Neural crest cell (in vitro differentiated cells): ENCODE data around the gene SLC37A3. TPM values are rescaled to one million over a fixed set of nuclear protein-coding genes. Genes with fewer than 3 reads are reported as not detected.
"Not testable (repeated sequence)": the region's sequence is repeated elsewhere in the genome, so short reads cannot be mapped to it uniquely, and the experiment has no call there.

Source experiments
- DNase-seq: peaks from one replicate; pipeline ENCODE4 v3.0.0; 2021; ENCODE audit warnings: low read depth, mixed read lengths, low spot score
- H3K27ac Mint-ChIP-seq: one replicate; pipeline ENCODE4 v1.8.0; 2021; ENCODE audit warnings: mild to moderate bottlenecking, mixed read lengths; ENCODE audit not compliant: unreplicated experiment
- H3K27me3 Mint-ChIP-seq: 2 replicates; pipeline ENCODE4 v1.8.0; 2021; ENCODE audit warnings: low read depth, mild to moderate bottlenecking, mixed read lengths
- H3K36me3 Mint-ChIP-seq: 2 replicates; pipeline ENCODE4 v1.8.0; 2021; ENCODE audit warnings: low read depth, mild to moderate bottlenecking, mixed read lengths
- H3K4me1 Mint-ChIP-seq: 2 replicates; pipeline ENCODE4 v1.8.0; 2021; ENCODE audit warnings: mixed read lengths
- H3K4me3 Mint-ChIP-seq: one replicate; pipeline ENCODE4 v1.8.0; 2021; ENCODE audit warnings: mild to moderate bottlenecking, mixed read lengths
- H3K9me3 Mint-ChIP-seq: 2 replicates; pipeline ENCODE4 v1.8.0; 2021; ENCODE audit warnings: mixed read lengths
- CTCF ChIP-seq: fragments of 200-600 bp; sonication (generic); conservative IDR thresholded peaks from 2 replicates; pipeline ENCODE4 v1.5.0; 2021; ENCODE audit warnings: antibody characterized with exemption, mild to moderate bottlenecking
- total RNA-seq: library from RNA; stranded (reverse); gene quantifications from 2 replicates; pipeline ENCODE4 v1.2.1, GENCODE V29; 2021

The SLC37A3 gene
- total RNA-seq, 1 donor from 2014 or later = 48.2 TPM

- Mint-ChIP-seq H3K27ac (no peak overlapping the region), H3K27me3 (no peaks in the 10 kb centered on the region), H3K9me3 (no peaks in the 10 kb centered on the region), H3K36me3 (peaks cover 32% of the 10 kb centered on the region), H3K4me1 (peaks cover 33% of the 10 kb centered on the region), H3K4me3 (no peak overlapping the region)
- TF ChIP-seq CTCF = no peak
- DNase-seq = no peak
Measured at GRCh38 chr7:140345426-140345825, 52.9 kb downstream of the SLC37A3 start.

- Mint-ChIP-seq H3K27ac (no peak overlapping the region), H3K4me3 (no peak overlapping the region), H3K36me3 (peaks cover 37% of the 10 kb centered on the region), H3K27me3 (no peaks in the 10 kb centered on the region), H3K9me3 (no peaks in the 10 kb centered on the region), H3K4me1 (peaks cover 10% of the 10 kb centered on the region)
- peak; percentile 56 for TF ChIP-seq CTCF
- no peak for DNase-seq
Measured at GRCh38 chr7:140342727-140343514, 55.4 kb downstream of the SLC37A3 start.

DNA sequence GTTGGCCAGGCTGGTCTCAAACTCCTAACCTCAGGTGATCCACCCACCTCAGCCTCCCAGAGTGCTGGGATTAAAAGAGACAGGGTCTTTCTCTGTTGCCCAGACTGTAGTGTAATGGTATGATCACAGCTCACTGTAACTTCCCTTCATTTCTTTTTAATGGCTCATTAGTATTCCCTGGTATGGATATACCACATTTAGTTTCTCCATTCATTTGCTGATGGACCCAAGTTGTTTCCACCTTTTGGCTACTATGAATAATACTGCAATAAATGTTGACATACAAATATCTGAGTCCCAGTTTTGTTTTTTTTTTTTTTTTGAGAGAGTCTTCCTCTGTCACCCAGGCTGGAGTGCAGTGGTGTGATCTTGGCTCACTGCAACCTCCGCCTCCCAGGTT is 59.4 kb downstream of the SLC37A3 start:
- H3K27ac Mint-ChIP-seq, DNase-seq, H3K9me3 Mint-ChIP-seq, H3K4me3 Mint-ChIP-seq, H3K27me3 Mint-ChIP-seq: not testable (repeated sequence)
- Mint-ChIP-seq H3K4me1 (peaks cover 14% of the 10 kb centered on the region), H3K36me3 (peaks cover 42% of the 10 kb centered on the region)

- Mint-ChIP-seq H3K4me1 (peaks cover 18% of the 10 kb centered on the region), H3K27ac (peak overlapping the region; percentile 46), H3K36me3 (peaks cover 11% of the 10 kb centered on the region), H3K27me3 (no peaks in the 10 kb centered on the region), H3K9me3 (no peaks in the 10 kb centered on the region), H3K4me3 (no peak overlapping the region)
- DNase-seq = no peak
- no peak for TF ChIP-seq CTCF
Measured at GRCh38 chr7:140334341-140335057, 63.8 kb downstream of the SLC37A3 start.

DNA sequence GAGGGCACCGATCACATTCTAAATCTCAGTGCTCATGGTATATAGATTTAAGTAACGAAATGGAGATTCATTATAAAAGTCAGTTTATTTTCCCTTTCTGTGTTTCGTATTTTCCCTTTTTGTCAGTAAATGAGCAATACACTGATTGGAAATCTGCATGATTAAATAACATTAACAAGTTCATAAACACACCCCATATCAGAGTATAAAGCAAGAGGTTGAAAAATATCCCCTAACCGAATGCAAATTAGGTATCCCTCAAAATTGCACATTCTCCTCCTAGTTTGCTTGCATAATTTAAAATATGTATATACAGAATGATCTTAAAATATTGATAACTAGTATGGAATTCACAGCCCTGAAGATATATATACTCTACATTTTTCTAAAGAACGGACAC is 64.6 kb downstream of the SLC37A3 start:
- Mint-ChIP-seq H3K4me3 (no peak overlapping the region), H3K36me3 (peaks cover 11% of the 10 kb centered on the region)

More for the DNA sequence above, 64.6 kb downstream of the SLC37A3 start:
- TF ChIP-seq CTCF = no peak
- no peak overlapping the region for H3K27ac Mint-ChIP-seq
- H3K4me1 Mint-ChIP-seq = peaks cover 18% of the 10 kb centered on the region
- no peak for DNase-seq
- no peaks in the 10 kb centered on the region for H3K9me3 Mint-ChIP-seq
- no peaks in the 10 kb centered on the region for H3K27me3 Mint-ChIP-seq
